ENCODE results near the gene AHCYL2. TPM values are rescaled to one million over a fixed set of nuclear protein-coding genes. Genes with fewer than 3 reads are reported as not detected.

The AHCYL2 gene
- total and polyA plus RNA-seq, 9 donors: 8.7 to 25.8 (median 17.2) TPM

DNA sequence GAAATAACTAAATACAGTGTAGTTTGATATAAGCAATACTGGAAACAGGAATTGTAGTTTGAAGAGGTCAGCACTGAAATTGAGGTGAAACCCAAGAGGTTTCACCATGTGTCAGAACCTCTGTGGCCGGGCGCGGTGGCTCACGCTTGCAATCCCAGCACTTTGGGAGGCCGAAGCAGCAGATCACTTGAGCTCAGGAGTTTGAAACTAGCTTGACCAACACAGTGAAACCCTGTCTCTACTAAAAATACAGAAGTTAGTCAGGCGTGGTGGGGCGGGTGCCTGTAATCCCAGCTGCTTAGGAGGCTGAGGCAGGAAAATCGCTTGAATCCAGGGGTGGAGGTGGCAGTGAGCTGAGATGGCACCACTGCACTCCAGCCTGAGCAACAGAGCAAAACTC, 13.7 kb downstream of the AHCYL2 start:
- Histone ChIP-seq H3K27me3 (no peaks in the 10 kb centered on the region), H3K36me3 (no peaks in the 10 kb centered on the region), H3K4me3 (no peak overlapping the region), H3K4me1 (ENCODE audit: insufficient read depth) (no peaks in the 10 kb centered on the region), H3K9me3 (no peaks in the 10 kb centered on the region), H3K27ac (no peak overlapping the region)
- TF ChIP-seq POLR2A (IDR thresholded peaks at IDR 0.05) (no peak), EP300 (IDR thresholded peaks at IDR 0.05) (no peak)
- TF ChIP-seq, protein P1, sequence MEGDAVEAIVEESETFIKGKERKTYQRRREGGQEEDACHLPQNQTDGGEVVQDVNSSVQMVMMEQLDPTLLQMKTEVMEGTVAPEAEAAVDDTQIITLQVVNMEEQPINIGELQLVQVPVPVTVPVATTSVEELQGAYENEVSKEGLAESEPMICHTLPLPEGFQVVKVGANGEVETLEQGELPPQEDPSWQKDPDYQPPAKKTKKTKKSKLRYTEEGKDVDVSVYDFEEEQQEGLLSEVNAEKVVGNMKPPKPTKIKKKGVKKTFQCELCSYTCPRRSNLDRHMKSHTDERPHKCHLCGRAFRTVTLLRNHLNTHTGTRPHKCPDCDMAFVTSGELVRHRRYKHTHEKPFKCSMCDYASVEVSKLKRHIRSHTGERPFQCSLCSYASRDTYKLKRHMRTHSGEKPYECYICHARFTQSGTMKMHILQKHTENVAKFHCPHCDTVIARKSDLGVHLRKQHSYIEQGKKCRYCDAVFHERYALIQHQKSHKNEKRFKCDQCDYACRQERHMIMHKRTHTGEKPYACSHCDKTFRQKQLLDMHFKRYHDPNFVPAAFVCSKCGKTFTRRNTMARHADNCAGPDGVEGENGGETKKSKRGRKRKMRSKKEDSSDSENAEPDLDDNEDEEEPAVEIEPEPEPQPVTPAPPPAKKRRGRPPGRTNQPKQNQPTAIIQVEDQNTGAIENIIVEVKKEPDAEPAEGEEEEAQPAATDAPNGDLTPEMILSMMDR (IDR thresholded peaks at IDR 0.05): no peak
- DNase-seq: no peak
- intact Hi-C loops (cut with DNase I): no loop called here
- 90 to 95% (median 94%) methylated on average over 8 of the region's 8 CpGs for WGBS, 3 donors

- no peak for TF ChIP-seq POLR2A (IDR thresholded peaks at IDR 0.05)
- no peak for TF ChIP-seq EP300 (IDR thresholded peaks at IDR 0.05)
- TF ChIP-seq, protein P1 (IDR thresholded peaks at IDR 0.05): no peak
- H3K27me3 ChIP-seq: no peaks in the 10 kb centered on the region
- WGBS, 3 donors: 81 to 83% (median 83%) methylated on average over 10 of the region's 10 CpGs
- no peak overlapping the region for H3K4me3 ChIP-seq
- no peaks in the 10 kb centered on the region for H3K9me3 ChIP-seq
- H3K4me1 ChIP-seq (ENCODE audit: insufficient read depth): no peaks in the 10 kb centered on the region
- no peak for DNase-seq
- intact Hi-C loops (cut with DNase I): no loop called here
- H3K27ac ChIP-seq: no peak overlapping the region
- no peaks in the 10 kb centered on the region for H3K36me3 ChIP-seq
These were observed 15.4 kb downstream of the AHCYL2 start for GRCh38 chr7:129240119-129240820.

GRCh38 chr7:129244220-129244619, 19.4 kb downstream of the AHCYL2 start:
- intact Hi-C loops (cut with DNase I): no loop called here
- H3K4me3 ChIP-seq: no peak overlapping the region
- no peak overlapping the region for H3K27ac ChIP-seq
- no peaks in the 10 kb centered on the region for H3K27me3 ChIP-seq
- no peaks in the 10 kb centered on the region for H3K36me3 ChIP-seq
- peaks cover 2% of the 10 kb centered on the region for H3K4me1 ChIP-seq (ENCODE audit: insufficient read depth)
- no peak for DNase-seq
- TF ChIP-seq EP300 (IDR thresholded peaks at IDR 0.05) (no peak), POLR2A (IDR thresholded peaks at IDR 0.05) (no peak)
- TF ChIP-seq, protein P1 (IDR thresholded peaks at IDR 0.05): no peak
- H3K9me3 ChIP-seq: no peaks in the 10 kb centered on the region
- WGBS, 3 donors: 92 to 97% (median 97%) methylated on average over 1 of the region's 1 CpG

DNA sequence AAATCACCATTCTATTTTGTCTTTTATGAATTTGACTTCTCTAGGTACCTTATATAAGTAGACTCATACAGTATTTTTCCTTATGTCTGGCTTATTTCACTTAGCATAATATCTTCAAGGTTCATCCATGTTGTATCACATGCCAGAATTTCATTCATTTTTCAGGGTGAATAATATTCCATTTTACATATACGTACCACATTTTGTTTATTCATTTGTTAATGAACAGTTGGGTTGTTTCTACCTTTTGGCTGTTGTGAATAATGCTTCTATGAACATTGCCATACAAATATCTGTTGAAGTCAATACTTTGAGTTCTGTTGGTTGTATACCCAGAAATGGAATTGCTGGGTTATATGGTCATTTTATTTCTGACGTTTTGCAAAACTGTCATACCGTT, 20.7 kb downstream of the AHCYL2 start:
- Histone ChIP-seq H3K4me1 (ENCODE audit: insufficient read depth) (peaks cover 2% of the 10 kb centered on the region), H3K36me3 (no peaks in the 10 kb centered on the region), H3K4me3 (no peak overlapping the region), H3K27ac (no peak overlapping the region), H3K27me3 (no peaks in the 10 kb centered on the region), H3K9me3 (no peaks in the 10 kb centered on the region)
- no peak for DNase-seq
- intact Hi-C loops (cut with DNase I): no loop called here
- WGBS, 3 donors: 62 to 94% (median 64%) methylated on average over 3 of the region's 3 CpGs
- TF ChIP-seq, protein P1 (IDR thresholded peaks at IDR 0.05): no peak

Data from ovary (tissue), 9 donors.